ENCODE measurements around the gene TSPAN14.

Gene TSPAN14

GRCh38 chr10:80553436-80553835 is 99.3 kb downstream of the TSPAN14 start:
- no peak for DNase-seq

- no peak for DNase-seq
Measured at GRCh38 chr10:80554050-80554449, 99.9 kb downstream of the TSPAN14 start.

- DNase-seq: no peak
Measured at GRCh38 chr10:80555415-80555814, 101.3 kb downstream of the TSPAN14 start.

- DNase-seq: no peak
Measured at GRCh38 chr10:80561950-80562349, 107.8 kb downstream of the TSPAN14 start.

- no peak for DNase-seq
Measured at GRCh38 chr10:80567292-80567691, 113.2 kb downstream of the TSPAN14 start.

GRCh38 chr10:80569131-80569895 is 115.2 kb downstream of the TSPAN14 start:
- no peak for DNase-seq

GRCh38 chr10:80571352-80571751 is 117.2 kb downstream of the TSPAN14 start:
- no peak for DNase-seq

- no peak for DNase-seq
Measured at GRCh38 chr10:80579181-80579763, 125.2 kb downstream of the TSPAN14 start.

GRCh38 chr10:80579849-80580637 is 125.9 kb downstream of the TSPAN14 start:
- no peak for DNase-seq

- no peak for DNase-seq
Measured at GRCh38 chr10:80580638-80581468, 126.7 kb downstream of the TSPAN14 start.

GRCh38 chr10:80581469-80581835 is 127.3 kb downstream of the TSPAN14 start:
- DNase-seq: no peak

- DNase-seq: no peak
Measured at GRCh38 chr10:80582286-80582960, 128.3 kb downstream of the TSPAN14 start.
